H9 (cell line): ENCODE results near the gene HTRA3. TPM values are rescaled to one million over a fixed set of nuclear protein-coding genes. Genes with fewer than 3 reads are reported as not detected.

ENCODE experiments used
- DNase-seq: peaks from one replicate; pipeline ENCODE4 v3.0.0-alpha.2; 2017
- H2AFZ ChIP-seq: one replicate; pipeline ENCODE4 v1.6.1; 2013; ENCODE audit warnings: mild to moderate bottlenecking, low read length, control low read depth, moderate library complexity
- H2AK5ac ChIP-seq: 2 replicates; pipeline ENCODE4 v1.6.1; 2013; ENCODE audit warnings: low read length, control low read depth, mixed read lengths; ENCODE audit not compliant: insufficient read length
- H2BK120ac ChIP-seq: one replicate; pipeline ENCODE4 v1.6.1; 2013; ENCODE audit warnings: low read depth, mild to moderate bottlenecking, low read length, control low read depth, inconsistent platforms; ENCODE audit not compliant: poor library complexity, severe bottlenecking
- H2BK12ac ChIP-seq: 2 replicates; pipeline ENCODE4 v1.6.1; 2013; ENCODE audit warnings: low read length, control low read depth, mixed read lengths, low read depth; ENCODE audit not compliant: insufficient read length
- H2BK15ac ChIP-seq: 2 replicates; pipeline ENCODE4 v1.6.1; 2013; ENCODE audit warnings: low read depth, low read length, control low read depth
- H2BK20ac ChIP-seq: one replicate; pipeline ENCODE4 v1.6.1; 2013; ENCODE audit warnings: low read depth, mild to moderate bottlenecking, low read length, control low read depth, inconsistent platforms; ENCODE audit not compliant: poor library complexity, severe bottlenecking
- H2BK5ac ChIP-seq: 2 replicates; pipeline ENCODE4 v1.6.1; 2013; ENCODE audit warnings: low read length, control low read depth, mixed read lengths; ENCODE audit not compliant: insufficient read length
- H3K14ac ChIP-seq: 2 replicates; pipeline ENCODE4 v1.6.1; 2013; ENCODE audit warnings: low read length, control low read depth; ENCODE audit not compliant: insufficient read depth
- H3K18ac ChIP-seq: 2 replicates; pipeline ENCODE4 v1.6.1; 2013; ENCODE audit warnings: low read depth, mild to moderate bottlenecking, mixed read lengths, low read length, control low read depth; ENCODE audit not compliant: insufficient read length
- H3K23ac ChIP-seq: 2 replicates; pipeline ENCODE4 v1.6.1; 2013; ENCODE audit warnings: low read length, control low read depth, mixed read lengths, low read depth; ENCODE audit not compliant: insufficient read length
- H3K23me2 ChIP-seq: 2 replicates; pipeline ENCODE4 v1.6.1; 2013; ENCODE audit warnings: low read depth, mild to moderate bottlenecking, mixed read lengths, low read length, control low read depth; ENCODE audit not compliant: insufficient read length, poor library complexity, severe bottlenecking
- H3K27ac ChIP-seq: 2 replicates; pipeline ENCODE4 v1.5.1; 2013; ENCODE audit warnings: low read length, control low read depth, mixed read lengths, low read depth; ENCODE audit not compliant: insufficient read length
- H3K27me3 ChIP-seq: 2 replicates; pipeline ENCODE4 v1.6.1; 2013; ENCODE audit warnings: low read length, control low read depth, inconsistent platforms; ENCODE audit not compliant: insufficient read depth
- H3K4ac ChIP-seq: 2 replicates; pipeline ENCODE4 v1.6.1; 2013; ENCODE audit warnings: low read depth, mild to moderate bottlenecking, control low read depth, inconsistent platforms, low read length, moderate library complexity
- H3K4me1 ChIP-seq: 2 replicates; pipeline ENCODE4 v1.6.1; 2013; ENCODE audit warnings: low read length, control low read depth, inconsistent platforms; ENCODE audit not compliant: insufficient read depth
- H3K4me2 ChIP-seq: 2 replicates; pipeline ENCODE4 v1.6.1; 2013; ENCODE audit warnings: low read length, control low read depth, mixed read lengths; ENCODE audit not compliant: insufficient read length, insufficient read depth
- H3K56ac ChIP-seq: 2 replicates; pipeline ENCODE4 v1.6.1; 2013; ENCODE audit warnings: low read depth, mild to moderate bottlenecking, mixed read lengths, low read length, control low read depth; ENCODE audit not compliant: insufficient read length
- H3K79me1 ChIP-seq: 2 replicates; pipeline ENCODE4 v1.6.1; 2013; ENCODE audit warnings: low read depth, mild to moderate bottlenecking, moderate library complexity, low read length, control low read depth, inconsistent platforms; ENCODE audit not compliant: insufficient read depth, poor library complexity, severe bottlenecking
- H3K79me2 ChIP-seq: 2 replicates; pipeline ENCODE4 v1.6.1; 2013; ENCODE audit warnings: low read length, control low read depth, inconsistent platforms; ENCODE audit not compliant: insufficient read depth
- H3K9ac ChIP-seq: 2 replicates; pipeline ENCODE4 v1.6.1; 2013; ENCODE audit warnings: low read length, control low read depth, mixed read lengths; ENCODE audit not compliant: insufficient read length; ENCODE audit errors: extremely low read depth
- H3K9me3 ChIP-seq: one replicate; pipeline ENCODE4 v1.6.1; 2013; ENCODE audit warnings: low read depth, low read length, inconsistent platforms; ENCODE audit not compliant: control insufficient read depth
- H3T11ph ChIP-seq: one replicate; pipeline ENCODE4 v1.6.1; 2013; ENCODE audit warnings: mild to moderate bottlenecking, low read length, control low read depth, inconsistent platforms
- H4K20me1 ChIP-seq: one replicate; pipeline ENCODE4 v1.6.1; 2013; ENCODE audit not compliant: control insufficient read depth, insufficient read length, insufficient read depth
- H4K5ac ChIP-seq: 2 replicates; pipeline ENCODE4 v1.6.1; 2013; ENCODE audit warnings: low read depth, mild to moderate bottlenecking, mixed read lengths, low read length, control low read depth; ENCODE audit not compliant: insufficient read length
- H4K8ac ChIP-seq: replicated peaks from 2 replicates; pipeline ENCODE4 v1.6.1; 2013; ENCODE audit warnings: low read length, control low read depth, mixed read lengths, low read depth; ENCODE audit not compliant: insufficient read length
- H4K91ac ChIP-seq: 2 replicates; pipeline ENCODE4 v1.6.1; 2013; ENCODE audit warnings: low read depth, mild to moderate bottlenecking, moderate library complexity, mixed read lengths, low read length, control low read depth; ENCODE audit not compliant: insufficient read length
- H3K27ac Mint-ChIP-seq, 3 experiments: 2 replicates in 2 of 3; 3 replicates in 1 of 3; pipeline ENCODE4 v1.8.0; 2020 to 2021; ENCODE audit warnings: mixed read lengths in 3 of 3, mild to moderate bottlenecking in 1 of 3, moderate library complexity in 1 of 3
- H3K27me3 Mint-ChIP-seq: 2 replicates; pipeline ENCODE4 v1.8.0; 2021; ENCODE audit warnings: low read depth, mild to moderate bottlenecking, moderate library complexity, mixed read lengths
- H3K36me3 Mint-ChIP-seq, 3 experiments: 2 replicates in 2 of 3; 3 replicates in 1 of 3; pipeline ENCODE4 v1.8.0; 2020 to 2021; ENCODE audit warnings: low read depth in 3 of 3, mixed read lengths in 3 of 3; ENCODE audit not compliant: insufficient read depth in 1 of 3
- H3K4me1 Mint-ChIP-seq, 2 experiments: 2 replicates each; pipeline ENCODE4 v1.8.0; 2020; ENCODE audit warnings: mixed read lengths in 2 of 2
- H3K4me3 Mint-ChIP-seq, 2 experiments: 2 replicates in 1 of 2; 3 replicates in 1 of 2; pipeline ENCODE4 v1.8.0; 2020 to 2021; ENCODE audit warnings: mild to moderate bottlenecking in 2 of 2, mixed read lengths in 2 of 2, moderate library complexity in 1 of 2
- H3K9me3 Mint-ChIP-seq, 2 experiments: 2 replicates in 1 of 2; 3 replicates in 1 of 2; pipeline ENCODE4 v1.8.0; 2020; ENCODE audit warnings: mild to moderate bottlenecking in 2 of 2, mixed read lengths in 2 of 2, moderate library complexity in 1 of 2
- CTCF ChIP-seq: fragments of 200-600 bp; sonication (generic); conservative IDR thresholded peaks from 3 replicates; pipeline ENCODE4 v1.8.0; 2021; ENCODE audit warnings: antibody characterized with exemption, mild to moderate bottlenecking
- WGBS: extraction: QIAGEN DNeasy Blood & Tissue Kit; methylation state at CpG from one replicate; pipeline ENCODE4 v1.1.7; 2013; ENCODE audit warnings: missing lambda C conversion rate, low lambda C conversion rate, mixed read lengths; ENCODE audit not compliant: insufficient read length; ENCODE audit errors: extremely low coverage; 5-methylcytosine and 5-hydroxymethylcytosine counted together
- total RNA-seq: library from RNA; stranded (reverse); gene quantifications from 2 replicates; pipeline ENCODE4 v1.2.1, GENCODE V29; 2021

The HTRA3 gene
- total RNA-seq, 1 experiment from 2014 or later: 3.0 TPM

GRCh38 chr4:8353158-8353669 is 83.7 kb downstream of the HTRA3 start:
- DNase-seq: no peak
- Histone ChIP-seq H3K23ac (no peak overlapping the region), H2BK15ac (no peak overlapping the region)

More at GRCh38 chr4:8353158-8353669, 83.7 kb downstream of the HTRA3 start:
- Histone ChIP-seq H3K4me1 (peaks cover 7% of the 10 kb centered on the region; the same call in 1 of the 2 replicates), H3K18ac (no peak overlapping the region), H3K56ac (no peak overlapping the region), H2BK5ac (no peak overlapping the region), H3K27me3 (peaks cover 4% of the 10 kb centered on the region; the same call in 1 of the 2 replicates), H3T11ph (no peak overlapping the region), H4K91ac (no peak overlapping the region), H3K4me2 (no peak overlapping the region), H3K79me1 (no peaks in the 10 kb centered on the region), H3K23me2 (no peaks in the 10 kb centered on the region), H2AFZ (no peak overlapping the region), H4K5ac (no peak overlapping the region), H4K8ac (no peak overlapping the region), H3K9me3 (no peaks in the 10 kb centered on the region), H3K79me2 (no peaks in the 10 kb centered on the region), H3K27ac (no peak overlapping the region), H2BK12ac (no peak overlapping the region), H3K14ac (no peak overlapping the region), H2BK20ac (no peak overlapping the region), H3K4ac (no peak overlapping the region), H3K9ac (no peak overlapping the region), H4K20me1 (no peaks in the 10 kb centered on the region), H2BK120ac (no peak overlapping the region), H2AK5ac (no peak overlapping the region)
- no peak for TF ChIP-seq CTCF
- Mint-ChIP-seq H3K27me3 (peaks cover 30% of the 10 kb centered on the region), H3K4me3 (no peak overlapping the region), H3K4me1 (peaks cover 39 to 42% of the 10 kb centered on the region in 2 experiments), H3K36me3 (peaks cover 0 to 11% (median 3%) of the 10 kb centered on the region in 3 experiments; a peak in 2 of 7 replicates), H3K9me3 (no peaks in the 10 kb centered on the region), H3K27ac (no peak overlapping the region)
- no CpG with 5 or more reads among the region's 9 CpGs for WGBS
